ENCODE results near the gene VPREB3. TPM values are rescaled to one million over a fixed set of nuclear protein-coding genes. Genes with fewer than 3 reads are reported as not detected.

The VPREB3 gene
- polyA plus RNA-seq, 1 donor (not counting 4 experiments of a cell fraction or from before 2014, with no cell fraction given), result not detected

- Histone ChIP-seq H4K20me1 (ENCODE audit: control insufficient read depth, extremely low read depth, insufficient read depth, low read length) (no peaks in the 10 kb centered on the region), H3K27me3 (ENCODE audit: control insufficient read depth, extremely low read depth, insufficient read depth, low read length) (no peaks in the 10 kb centered on the region), H3K9me1 (ENCODE audit: control insufficient read depth, extremely low read depth, insufficient read depth, low read length) (no peaks in the 10 kb centered on the region), H3K9ac (ENCODE audit: control insufficient read depth, extremely low read depth, insufficient read depth, low read length) (no peak overlapping the region), H3K9me3 (ENCODE audit: control insufficient read depth, low read depth, low read length) (no peaks in the 10 kb centered on the region), H3K27ac (ENCODE audit: control insufficient read depth, insufficient read depth, low read length) (no peak overlapping the region), H3K36me3 (ENCODE audit: control insufficient read depth in 2 of 2, extremely low read depth in 1 of 2, insufficient read depth in 2 of 2, low read length in 2 of 2) (no peaks in the 10 kb centered on the region), H3K4me3 (ENCODE audit: control insufficient read depth in 2 of 3, extremely low read depth in 1 of 3, insufficient read depth in 2 of 3, low read depth in 1 of 3, low read length in 3 of 3) (no peak overlapping the region), H3K4me1 (ENCODE audit: control insufficient read depth, extremely low read depth, insufficient read depth, low read length) (peaks cover 11% of the 10 kb centered on the region), H3K4me2 (ENCODE audit: control insufficient read depth, extremely low read depth, insufficient read depth, low read depth, low read length) (peak overlapping the region; percentile 77), H3K79me2 (ENCODE audit: control insufficient read depth, insufficient read depth, low read length) (peaks cover 3% of the 10 kb centered on the region), H2AFZ (ENCODE audit: control insufficient read depth, low read length) (no peak overlapping the region)
- DNase-seq (ENCODE audit: low read depth, low spot score) (no peak), FAIRE-seq (no peak)
- TF ChIP-seq, protein P1, sequence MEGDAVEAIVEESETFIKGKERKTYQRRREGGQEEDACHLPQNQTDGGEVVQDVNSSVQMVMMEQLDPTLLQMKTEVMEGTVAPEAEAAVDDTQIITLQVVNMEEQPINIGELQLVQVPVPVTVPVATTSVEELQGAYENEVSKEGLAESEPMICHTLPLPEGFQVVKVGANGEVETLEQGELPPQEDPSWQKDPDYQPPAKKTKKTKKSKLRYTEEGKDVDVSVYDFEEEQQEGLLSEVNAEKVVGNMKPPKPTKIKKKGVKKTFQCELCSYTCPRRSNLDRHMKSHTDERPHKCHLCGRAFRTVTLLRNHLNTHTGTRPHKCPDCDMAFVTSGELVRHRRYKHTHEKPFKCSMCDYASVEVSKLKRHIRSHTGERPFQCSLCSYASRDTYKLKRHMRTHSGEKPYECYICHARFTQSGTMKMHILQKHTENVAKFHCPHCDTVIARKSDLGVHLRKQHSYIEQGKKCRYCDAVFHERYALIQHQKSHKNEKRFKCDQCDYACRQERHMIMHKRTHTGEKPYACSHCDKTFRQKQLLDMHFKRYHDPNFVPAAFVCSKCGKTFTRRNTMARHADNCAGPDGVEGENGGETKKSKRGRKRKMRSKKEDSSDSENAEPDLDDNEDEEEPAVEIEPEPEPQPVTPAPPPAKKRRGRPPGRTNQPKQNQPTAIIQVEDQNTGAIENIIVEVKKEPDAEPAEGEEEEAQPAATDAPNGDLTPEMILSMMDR (optimal IDR thresholded peaks at IDR 0.05 in 1 of 3, IDR thresholded peaks at IDR 0.05 in 1 of 3, conservative IDR thresholded peaks at IDR 0.05 in 1 of 3; ENCODE audit: extremely low read depth in 1 of 3, insufficient read depth in 2 of 3, low read length in 3 of 3), result no peak
- TF ChIP-seq EZH2 (IDR thresholded peaks at IDR 0.05; ENCODE audit: low read length), result no peak
- dilution Hi-C loops (cut with MboI; ENCODE audit: extremely low pct_ligation_motif_present, low sequenced_read_pairs), result no loop called here
Measured at GRCh38 chr22:23752090-23752691, 2.0 kb downstream of the VPREB3 start.

DNA sequence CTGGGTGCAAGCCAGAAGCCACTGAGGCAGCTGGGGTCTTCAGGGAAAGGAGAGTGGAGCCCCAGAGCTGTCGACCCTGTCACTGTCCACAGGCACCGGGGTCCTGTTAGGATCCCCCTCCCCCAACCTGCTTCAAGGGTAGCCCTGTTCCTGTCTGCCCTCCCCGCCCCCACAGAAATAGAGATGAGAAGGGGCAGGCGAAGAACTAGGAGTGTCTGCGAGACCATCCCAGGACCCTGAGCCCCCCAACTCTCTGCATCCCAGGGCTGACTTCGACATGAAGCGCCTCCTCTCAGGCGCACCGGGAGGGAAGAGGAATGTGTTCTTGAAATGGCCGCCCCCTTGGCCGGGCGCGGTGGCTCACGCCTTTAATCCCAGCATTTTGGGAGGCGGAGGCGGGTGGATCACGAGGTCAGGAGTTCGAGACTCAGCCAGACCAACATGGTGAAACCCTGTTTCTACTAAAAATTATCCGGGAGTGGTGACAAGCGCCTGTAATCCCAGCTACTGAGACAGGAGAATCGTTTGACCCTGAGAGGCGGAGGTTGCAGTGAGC, 2.7 kb downstream of the VPREB3 start:
- Histone ChIP-seq H3K9ac (ENCODE audit: control insufficient read depth, extremely low read depth, insufficient read depth, low read length) (peak overlapping the region; percentile 90), H3K36me3 (ENCODE audit: control insufficient read depth in 2 of 2, extremely low read depth in 1 of 2, insufficient read depth in 2 of 2, low read length in 2 of 2) (no peaks in the 10 kb centered on the region), H3K4me3 (ENCODE audit: control insufficient read depth in 2 of 3, extremely low read depth in 1 of 3, insufficient read depth in 2 of 3, low read depth in 1 of 3, low read length in 3 of 3) (peak overlapping the region; percentile 62 to 86 (median 82)), H4K20me1 (ENCODE audit: control insufficient read depth, extremely low read depth, insufficient read depth, low read length) (no peaks in the 10 kb centered on the region), H3K4me1 (ENCODE audit: control insufficient read depth, extremely low read depth, insufficient read depth, low read length) (peaks cover 11% of the 10 kb centered on the region), H2AFZ (ENCODE audit: control insufficient read depth, low read length) (peak overlapping the region; percentile 93), H3K79me2 (ENCODE audit: control insufficient read depth, insufficient read depth, low read length) (peaks cover 3% of the 10 kb centered on the region), H3K9me3 (ENCODE audit: control insufficient read depth, low read depth, low read length) (no peaks in the 10 kb centered on the region), H3K27ac (ENCODE audit: control insufficient read depth, insufficient read depth, low read length) (peak overlapping the region; percentile 86), H3K4me2 (ENCODE audit: control insufficient read depth, extremely low read depth, insufficient read depth, low read depth, low read length) (peak overlapping the region; percentile 77), H3K27me3 (ENCODE audit: control insufficient read depth, extremely low read depth, insufficient read depth, low read length) (no peaks in the 10 kb centered on the region), H3K9me1 (ENCODE audit: control insufficient read depth, extremely low read depth, insufficient read depth, low read length) (no peaks in the 10 kb centered on the region)
- no peak for TF ChIP-seq EZH2 (IDR thresholded peaks at IDR 0.05; ENCODE audit: low read length)
- TF ChIP-seq, protein P1 (optimal IDR thresholded peaks at IDR 0.05 in 1 of 3, IDR thresholded peaks at IDR 0.05 in 1 of 3, conservative IDR thresholded peaks at IDR 0.05 in 1 of 3; ENCODE audit: extremely low read depth in 1 of 3, insufficient read depth in 2 of 3, low read length in 3 of 3), result no peak
- DNase-seq (ENCODE audit: low read depth, low spot score) (no peak), FAIRE-seq (no peak)
- dilution Hi-C loops (cut with MboI; ENCODE audit: extremely low pct_ligation_motif_present, low sequenced_read_pairs), result no loop called here
